H9 (cell line): ENCODE results near the gene EHBP1L1. TPM values are rescaled to one million over a fixed set of nuclear protein-coding genes. Genes with fewer than 3 reads are reported as not detected.

Source experiments
- DNase-seq: peaks from one replicate; pipeline ENCODE4 v3.0.0-alpha.2; 2017
- H2AFZ ChIP-seq: one replicate; pipeline ENCODE4 v1.6.1; 2013; ENCODE audit warnings: mild to moderate bottlenecking, low read length, control low read depth, moderate library complexity
- H2AK5ac ChIP-seq: 2 replicates; pipeline ENCODE4 v1.6.1; 2013; ENCODE audit warnings: low read length, control low read depth, mixed read lengths; ENCODE audit not compliant: insufficient read length
- H2BK120ac ChIP-seq: one replicate; pipeline ENCODE4 v1.6.1; 2013; ENCODE audit warnings: low read depth, mild to moderate bottlenecking, low read length, control low read depth, inconsistent platforms; ENCODE audit not compliant: poor library complexity, severe bottlenecking
- H2BK12ac ChIP-seq: 2 replicates; pipeline ENCODE4 v1.6.1; 2013; ENCODE audit warnings: low read length, control low read depth, mixed read lengths, low read depth; ENCODE audit not compliant: insufficient read length
- H2BK15ac ChIP-seq: 2 replicates; pipeline ENCODE4 v1.6.1; 2013; ENCODE audit warnings: low read depth, low read length, control low read depth
- H2BK20ac ChIP-seq: one replicate; pipeline ENCODE4 v1.6.1; 2013; ENCODE audit warnings: low read depth, mild to moderate bottlenecking, low read length, control low read depth, inconsistent platforms; ENCODE audit not compliant: poor library complexity, severe bottlenecking
- H2BK5ac ChIP-seq: 2 replicates; pipeline ENCODE4 v1.6.1; 2013; ENCODE audit warnings: low read length, control low read depth, mixed read lengths; ENCODE audit not compliant: insufficient read length
- H3K14ac ChIP-seq: 2 replicates; pipeline ENCODE4 v1.6.1; 2013; ENCODE audit warnings: low read length, control low read depth; ENCODE audit not compliant: insufficient read depth
- H3K18ac ChIP-seq: 2 replicates; pipeline ENCODE4 v1.6.1; 2013; ENCODE audit warnings: low read depth, mild to moderate bottlenecking, mixed read lengths, low read length, control low read depth; ENCODE audit not compliant: insufficient read length
- H3K23ac ChIP-seq: 2 replicates; pipeline ENCODE4 v1.6.1; 2013; ENCODE audit warnings: low read length, control low read depth, mixed read lengths, low read depth; ENCODE audit not compliant: insufficient read length
- H3K23me2 ChIP-seq: 2 replicates; pipeline ENCODE4 v1.6.1; 2013; ENCODE audit warnings: low read depth, mild to moderate bottlenecking, mixed read lengths, low read length, control low read depth; ENCODE audit not compliant: insufficient read length, poor library complexity, severe bottlenecking
- H3K27ac ChIP-seq: 2 replicates; pipeline ENCODE4 v1.5.1; 2013; ENCODE audit warnings: low read length, control low read depth, mixed read lengths, low read depth; ENCODE audit not compliant: insufficient read length
- H3K27me3 ChIP-seq: 2 replicates; pipeline ENCODE4 v1.6.1; 2013; ENCODE audit warnings: low read length, control low read depth, inconsistent platforms; ENCODE audit not compliant: insufficient read depth
- H3K4ac ChIP-seq: 2 replicates; pipeline ENCODE4 v1.6.1; 2013; ENCODE audit warnings: low read depth, mild to moderate bottlenecking, control low read depth, inconsistent platforms, low read length, moderate library complexity
- H3K4me1 ChIP-seq: 2 replicates; pipeline ENCODE4 v1.6.1; 2013; ENCODE audit warnings: low read length, control low read depth, inconsistent platforms; ENCODE audit not compliant: insufficient read depth
- H3K4me2 ChIP-seq: 2 replicates; pipeline ENCODE4 v1.6.1; 2013; ENCODE audit warnings: low read length, control low read depth, mixed read lengths; ENCODE audit not compliant: insufficient read length, insufficient read depth
- H3K56ac ChIP-seq: 2 replicates; pipeline ENCODE4 v1.6.1; 2013; ENCODE audit warnings: low read depth, mild to moderate bottlenecking, mixed read lengths, low read length, control low read depth; ENCODE audit not compliant: insufficient read length
- H3K79me1 ChIP-seq: 2 replicates; pipeline ENCODE4 v1.6.1; 2013; ENCODE audit warnings: low read depth, mild to moderate bottlenecking, moderate library complexity, low read length, control low read depth, inconsistent platforms; ENCODE audit not compliant: insufficient read depth, poor library complexity, severe bottlenecking
- H3K79me2 ChIP-seq: 2 replicates; pipeline ENCODE4 v1.6.1; 2013; ENCODE audit warnings: low read length, control low read depth, inconsistent platforms; ENCODE audit not compliant: insufficient read depth
- H3K9ac ChIP-seq: 2 replicates; pipeline ENCODE4 v1.6.1; 2013; ENCODE audit warnings: low read length, control low read depth, mixed read lengths; ENCODE audit not compliant: insufficient read length; ENCODE audit errors: extremely low read depth
- H3K9me3 ChIP-seq: one replicate; pipeline ENCODE4 v1.6.1; 2013; ENCODE audit warnings: low read depth, low read length, inconsistent platforms; ENCODE audit not compliant: control insufficient read depth
- H3T11ph ChIP-seq: one replicate; pipeline ENCODE4 v1.6.1; 2013; ENCODE audit warnings: mild to moderate bottlenecking, low read length, control low read depth, inconsistent platforms
- H4K20me1 ChIP-seq: one replicate; pipeline ENCODE4 v1.6.1; 2013; ENCODE audit not compliant: control insufficient read depth, insufficient read length, insufficient read depth
- H4K5ac ChIP-seq: 2 replicates; pipeline ENCODE4 v1.6.1; 2013; ENCODE audit warnings: low read depth, mild to moderate bottlenecking, mixed read lengths, low read length, control low read depth; ENCODE audit not compliant: insufficient read length
- H4K8ac ChIP-seq: replicated peaks from 2 replicates; pipeline ENCODE4 v1.6.1; 2013; ENCODE audit warnings: low read length, control low read depth, mixed read lengths, low read depth; ENCODE audit not compliant: insufficient read length
- H4K91ac ChIP-seq: 2 replicates; pipeline ENCODE4 v1.6.1; 2013; ENCODE audit warnings: low read depth, mild to moderate bottlenecking, moderate library complexity, mixed read lengths, low read length, control low read depth; ENCODE audit not compliant: insufficient read length
- H3K27ac Mint-ChIP-seq, 3 experiments: 2 replicates in 2 of 3; 3 replicates in 1 of 3; pipeline ENCODE4 v1.8.0; 2020 to 2021; ENCODE audit warnings: mixed read lengths in 3 of 3, mild to moderate bottlenecking in 1 of 3, moderate library complexity in 1 of 3
- H3K27me3 Mint-ChIP-seq: 2 replicates; pipeline ENCODE4 v1.8.0; 2021; ENCODE audit warnings: low read depth, mild to moderate bottlenecking, moderate library complexity, mixed read lengths
- H3K36me3 Mint-ChIP-seq, 3 experiments: 2 replicates in 2 of 3; 3 replicates in 1 of 3; pipeline ENCODE4 v1.8.0; 2020 to 2021; ENCODE audit warnings: low read depth in 3 of 3, mixed read lengths in 3 of 3; ENCODE audit not compliant: insufficient read depth in 1 of 3
- H3K4me1 Mint-ChIP-seq, 2 experiments: 2 replicates each; pipeline ENCODE4 v1.8.0; 2020; ENCODE audit warnings: mixed read lengths in 2 of 2
- H3K4me3 Mint-ChIP-seq, 2 experiments: 2 replicates in 1 of 2; 3 replicates in 1 of 2; pipeline ENCODE4 v1.8.0; 2020 to 2021; ENCODE audit warnings: mild to moderate bottlenecking in 2 of 2, mixed read lengths in 2 of 2, moderate library complexity in 1 of 2
- H3K9me3 Mint-ChIP-seq, 2 experiments: 2 replicates in 1 of 2; 3 replicates in 1 of 2; pipeline ENCODE4 v1.8.0; 2020; ENCODE audit warnings: mild to moderate bottlenecking in 2 of 2, mixed read lengths in 2 of 2, moderate library complexity in 1 of 2
- WGBS: extraction: QIAGEN DNeasy Blood & Tissue Kit; methylation state at CpG from one replicate; pipeline ENCODE4 v1.1.7; 2013; ENCODE audit warnings: missing lambda C conversion rate, low lambda C conversion rate, mixed read lengths; ENCODE audit not compliant: insufficient read length; ENCODE audit errors: extremely low coverage; 5-methylcytosine and 5-hydroxymethylcytosine counted together
- total RNA-seq: library from RNA; stranded (reverse); gene quantifications from 2 replicates; pipeline ENCODE4 v1.2.1, GENCODE V29; 2021
- TF ChIP-seq, protein P1 (sequence below): fragments of 200-600 bp; sonication (generic); conservative IDR thresholded peaks from 3 replicates; pipeline ENCODE4 v1.8.0; 2021; ENCODE audit warnings: antibody characterized with exemption, mild to moderate bottlenecking

EHBP1L1 gene
- total RNA-seq, 1 experiment from 2014 or later: 13.8 TPM

DNA sequence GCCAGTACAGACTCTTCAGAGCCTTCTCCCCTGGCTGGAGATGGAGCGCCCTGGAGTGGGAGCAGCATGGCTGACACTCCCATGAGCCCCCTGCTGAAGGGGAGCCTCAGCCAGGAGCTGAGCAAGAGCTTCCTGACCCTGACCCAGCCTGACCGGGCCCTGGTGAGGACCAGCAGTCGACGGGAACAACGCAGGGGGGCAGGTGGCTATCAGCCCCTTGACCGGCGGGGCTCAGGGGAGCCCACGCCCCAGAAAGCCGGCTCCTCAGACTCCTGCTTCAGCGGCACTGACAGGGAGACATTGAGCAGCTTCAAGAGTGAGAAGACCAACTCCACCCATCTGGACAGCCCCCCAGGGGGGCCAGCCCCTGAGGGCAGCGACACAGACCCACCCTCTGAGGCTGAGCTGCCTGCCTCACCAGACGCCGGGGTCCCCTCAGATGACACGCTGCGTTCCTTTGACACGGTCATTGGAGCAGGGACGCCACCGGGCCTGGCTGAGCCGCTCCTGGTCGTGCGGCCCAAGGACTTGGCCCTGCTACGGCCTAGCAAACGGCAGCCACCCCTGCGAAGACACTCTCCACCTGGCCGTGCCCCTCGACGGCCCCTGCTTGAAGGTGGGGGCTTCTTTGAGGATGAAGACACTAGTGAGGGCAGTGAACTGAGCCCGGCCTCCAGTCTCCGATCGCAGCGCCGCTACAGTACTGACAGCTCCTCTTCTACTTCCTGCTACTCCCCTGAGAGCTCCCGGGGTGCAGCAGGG is 42.3 kb downstream of the EHBP1L1 start:
- no peak for DNase-seq
- Histone ChIP-seq H3K56ac (no peak overlapping the region), H3K27ac (no peak overlapping the region), H3K23me2 (peaks cover 18% of the 10 kb centered on the region), H3K18ac (no peak overlapping the region), H2BK12ac (no peak overlapping the region), H3K4ac (no peak overlapping the region), H3K9me3 (no peaks in the 10 kb centered on the region), H3K23ac (no peak overlapping the region), H3K4me1 (no peaks in the 10 kb centered on the region; the same call in none of the 2 replicates), H2AFZ (no peak overlapping the region), H2BK15ac (no peak overlapping the region), H2BK5ac (no peak overlapping the region), H3K79me2 (peaks cover 7% of the 10 kb centered on the region; the same call in 1 of the 2 replicates), H3K9ac (no peak overlapping the region), H2AK5ac (no peak overlapping the region), H4K5ac (no peak overlapping the region), H4K20me1 (no peaks in the 10 kb centered on the region), H4K91ac (no peak overlapping the region), H2BK120ac (no peak overlapping the region), H2BK20ac (no peak overlapping the region), H3T11ph (no peak overlapping the region), H3K14ac (no peak overlapping the region), H4K8ac (no peak overlapping the region), H3K79me1 (peaks cover under 1% of the 10 kb centered on the region), H3K27me3 (no peaks in the 10 kb centered on the region), H3K4me2 (no peak overlapping the region)
- Mint-ChIP-seq H3K36me3 (peaks cover 18 to 52% (median 49%) of the 10 kb centered on the region in 3 experiments; a peak in 6 of 7 replicates), H3K4me1 (peaks cover 9 to 10% of the 10 kb centered on the region in 2 experiments), H3K9me3 (no peaks in the 10 kb centered on the region), H3K27me3 (peaks cover 3% of the 10 kb centered on the region), H3K4me3 (peak overlapping the region in 1 of 2 experiments; percentile 92; a peak in 1 of 5 replicates), H3K27ac (peak overlapping the region in 1 of 3 experiments; percentile 62; a peak in 1 of 7 replicates)
- no CpG with 5 or more reads among the region's 33 CpGs for WGBS
- TF ChIP-seq, protein P1, sequence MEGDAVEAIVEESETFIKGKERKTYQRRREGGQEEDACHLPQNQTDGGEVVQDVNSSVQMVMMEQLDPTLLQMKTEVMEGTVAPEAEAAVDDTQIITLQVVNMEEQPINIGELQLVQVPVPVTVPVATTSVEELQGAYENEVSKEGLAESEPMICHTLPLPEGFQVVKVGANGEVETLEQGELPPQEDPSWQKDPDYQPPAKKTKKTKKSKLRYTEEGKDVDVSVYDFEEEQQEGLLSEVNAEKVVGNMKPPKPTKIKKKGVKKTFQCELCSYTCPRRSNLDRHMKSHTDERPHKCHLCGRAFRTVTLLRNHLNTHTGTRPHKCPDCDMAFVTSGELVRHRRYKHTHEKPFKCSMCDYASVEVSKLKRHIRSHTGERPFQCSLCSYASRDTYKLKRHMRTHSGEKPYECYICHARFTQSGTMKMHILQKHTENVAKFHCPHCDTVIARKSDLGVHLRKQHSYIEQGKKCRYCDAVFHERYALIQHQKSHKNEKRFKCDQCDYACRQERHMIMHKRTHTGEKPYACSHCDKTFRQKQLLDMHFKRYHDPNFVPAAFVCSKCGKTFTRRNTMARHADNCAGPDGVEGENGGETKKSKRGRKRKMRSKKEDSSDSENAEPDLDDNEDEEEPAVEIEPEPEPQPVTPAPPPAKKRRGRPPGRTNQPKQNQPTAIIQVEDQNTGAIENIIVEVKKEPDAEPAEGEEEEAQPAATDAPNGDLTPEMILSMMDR: no peak
